BJ (cell line): ENCODE data around the gene IGFN1. TPM values are rescaled to one million over a fixed set of nuclear protein-coding genes. Genes with fewer than 3 reads are reported as not detected.
"Not testable (repeated sequence)": the region's sequence is repeated elsewhere in the genome, so short reads cannot be mapped to it uniquely, and the experiment has no call there.

Experiments used
- CTCF ChIA-PET: fragments of 350-600 bp; formaldehyde crosslinking; extraction: SDS; loops from one replicate; lab custom pipeline; 2021; ENCODE audit warnings: antibody characterized with exemption, inconsistent platforms; lab: Yijun Ruan, JAX
- POLR2A ChIA-PET: fragments of 300-600 bp; sonication (Branson Sonifier 250); formaldehyde crosslinking; extraction: SDS; loops from one replicate; lab custom pipeline; 2021; ENCODE audit warnings: antibody characterized with exemption; lab: Charles Lee
- DNase-seq: peaks from one replicate; pipeline ENCODE4 v3.0.0-alpha.2; 2011; ENCODE audit warnings: low read depth
- H3K27me3 ChIP-seq: 2 replicates; pipeline ENCODE4 v1.6.0; 2011; ENCODE audit warnings: low read length; ENCODE audit not compliant: control insufficient read depth, insufficient read depth
- H3K36me3 ChIP-seq: 2 replicates; pipeline ENCODE4 v1.5.1; 2011; ENCODE audit warnings: low read length; ENCODE audit not compliant: control insufficient read depth, insufficient read depth
- H3K4me3 ChIP-seq: 2 replicates; pipeline ENCODE4 v1.5.1; 2011; ENCODE audit warnings: low read depth, mild to moderate bottlenecking, control low read depth, low read length
- CTCF ChIP-seq: IDR thresholded peaks from 2 replicates; pipeline ENCODE4 v1.5.1; 2011; ENCODE audit warnings: low read depth, mild to moderate bottlenecking, control low read depth, inconsistent platforms, low read length, moderate library complexity; ENCODE audit not compliant: insufficient read depth
- polyA plus RNA-seq: library from polyadenylated mRNA; depleted of rRNA; stranded (reverse); fragments of >200 nt; gene quantifications from 2 replicates; pipeline ENCODE4 v1.2.3, GENCODE V29; 2011

The IGFN1 gene
- polyA plus RNA-seq, 1 experiment: not detected

GRCh38 chr1:201254625-201255478, 64.2 kb downstream of the IGFN1 start:
- H3K4me3 ChIP-seq: no peak overlapping the region
- H3K36me3 ChIP-seq: no peaks in the 10 kb centered on the region
- DNase-seq: no peak
- ChIA-PET POLR2A (no interaction called here), CTCF (interaction anchor here (0.5 to 6.7 kb wide), 44 partner anchors 8 to 370 kb away, joined by 3 to 144 read pairs (median 4); partner anchors contain the start of gene PKP1)
- H3K27me3 ChIP-seq: peaks cover 1% of the 10 kb centered on the region; the same call in 1 of the 2 replicates
- TF ChIP-seq CTCF: peak; percentile 99

- DNase-seq: no peak
- Histone ChIP-seq H3K36me3 (no peaks in the 10 kb centered on the region), H3K4me3 (no peak overlapping the region), H3K27me3 (peaks cover 1% of the 10 kb centered on the region; the same call in 1 of the 2 replicates)
- POLR2A ChIA-PET: no interaction called here
- CTCF ChIA-PET: interaction anchor here (0.5 to 6.7 kb wide), 11 partner anchors 10 to 369 kb away, joined by 3 to 144 read pairs (median 7); no protein-coding TSS in a partner anchor
- no peak for TF ChIP-seq CTCF
These were observed 65.1 kb downstream of the IGFN1 start for GRCh38 chr1:201255479-201256362.

DNA sequence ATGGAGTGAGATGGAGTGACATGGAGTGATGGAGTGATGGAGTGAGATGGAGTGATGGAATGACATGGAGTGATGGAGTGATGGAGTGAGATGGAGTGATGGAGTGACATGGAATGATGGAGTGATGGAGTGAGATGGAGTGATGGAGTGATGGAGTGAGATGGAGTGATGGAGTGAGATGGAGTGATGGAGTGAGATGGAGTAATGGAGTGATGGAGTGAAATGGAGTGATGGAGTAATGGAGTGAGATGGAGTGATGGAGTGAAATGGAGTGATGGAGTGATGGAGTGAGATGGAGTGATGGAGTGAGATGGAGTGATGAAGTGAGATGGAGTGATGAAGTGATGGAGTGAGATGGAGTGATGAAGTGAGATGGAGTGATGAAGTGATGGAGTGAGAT, 67.5 kb downstream of the IGFN1 start:
- H3K36me3 ChIP-seq, H3K27me3 ChIP-seq, DNase-seq, POLR2A ChIA-PET, H3K4me3 ChIP-seq: not testable (repeated sequence)
- CTCF ChIA-PET: interaction anchor here (1.0 to 7.6 kb wide), 5 partner anchors 34 to 153 kb away, joined by 3 to 60 read pairs (median 5); no protein-coding TSS in a partner anchor

DNA sequence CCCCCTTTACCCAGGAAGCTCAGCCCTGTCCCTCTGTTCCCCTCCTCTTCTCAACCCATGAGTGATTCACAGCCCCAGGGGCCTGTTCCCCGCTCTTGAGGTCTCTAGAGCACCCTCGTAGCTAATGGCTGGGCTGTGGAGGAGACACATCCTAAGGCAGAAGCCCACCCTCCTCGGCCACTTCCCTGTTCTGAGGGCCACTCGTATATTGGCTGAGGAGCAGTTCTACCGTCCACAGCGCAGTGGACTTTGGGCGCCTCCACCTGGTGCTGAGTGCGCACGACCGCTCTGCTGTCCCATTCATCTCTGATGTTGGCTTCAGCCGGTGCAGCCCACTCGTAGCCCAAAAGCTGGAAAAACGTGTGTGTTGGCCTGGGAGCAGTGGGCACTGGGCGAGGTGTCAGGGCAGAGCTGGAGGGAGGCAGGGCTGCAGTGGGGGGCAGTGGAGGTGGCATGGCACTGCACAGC, 68.2 kb downstream of the IGFN1 start:
- Histone ChIP-seq H3K4me3 (no peak overlapping the region), H3K27me3 (no peaks in the 10 kb centered on the region), H3K36me3 (no peaks in the 10 kb centered on the region)
- CTCF ChIA-PET: interaction anchor here (0.7 to 7.6 kb wide), 9 partner anchors 33 to 152 kb away, joined by 3 to 60 read pairs (median 4); no protein-coding TSS in a partner anchor
- POLR2A ChIA-PET: no interaction called here
- DNase-seq: no peak
- TF ChIP-seq CTCF: no peak

DNA sequence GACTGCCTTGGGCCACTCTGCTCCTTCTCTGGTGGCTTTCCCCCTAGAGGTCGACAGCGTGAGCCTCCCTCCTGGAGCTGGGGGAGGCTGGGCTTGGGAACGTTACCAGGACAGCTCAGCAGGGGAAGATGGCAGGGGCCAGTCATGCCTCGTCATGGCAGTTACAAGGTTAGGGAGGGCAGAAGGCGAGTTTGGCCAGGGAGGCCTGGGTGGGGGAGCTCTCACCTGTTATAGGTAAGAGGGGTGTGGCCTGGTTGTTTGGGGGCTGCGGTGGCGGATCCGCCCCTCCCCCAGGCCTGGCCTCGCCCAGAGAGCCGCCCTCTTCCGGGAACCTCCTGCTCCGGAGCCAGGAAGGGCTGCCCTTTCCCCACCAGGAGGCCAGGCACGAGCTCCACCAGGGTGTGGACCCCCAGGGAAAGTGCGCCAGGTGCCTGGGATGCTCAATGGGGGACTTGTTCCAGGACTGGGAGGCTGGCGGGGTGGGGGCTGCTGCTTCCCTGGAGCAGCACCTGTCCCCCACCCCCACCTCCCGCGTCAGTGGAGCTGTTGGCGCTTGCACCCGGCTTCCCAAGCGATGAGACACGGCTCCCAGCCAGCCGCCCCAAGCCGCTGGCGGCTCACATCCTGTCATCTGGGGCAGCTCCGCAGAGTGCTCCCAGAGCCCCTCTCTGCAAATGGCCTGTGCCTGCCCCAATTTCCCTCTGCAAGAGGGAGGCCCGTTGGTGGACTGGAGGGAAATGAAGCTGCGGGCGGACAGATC, 69.0 kb downstream of the IGFN1 start:
- no peak for DNase-seq
- H3K4me3 ChIP-seq: no peak overlapping the region
- CTCF ChIA-PET: interaction anchor here (0.7 to 7.6 kb wide), 13 partner anchors 40 to 151 kb away, joined by 3 to 60 read pairs (median 4); no protein-coding TSS in a partner anchor
- TF ChIP-seq CTCF: no peak
- no peaks in the 10 kb centered on the region for H3K27me3 ChIP-seq
- H3K36me3 ChIP-seq: no peaks in the 10 kb centered on the region
- POLR2A ChIA-PET: no interaction called here
